Panc1 (cell line): Measurements from ENCODE around the gene PAFAH1B2.

ENCODE experiments used
- CTCF ChIP-seq: fragments of 450-650 bp; IDR thresholded peaks from 2 replicates; pipeline ENCODE4 v1.5.1; 2017; ENCODE audit warnings: mild to moderate bottlenecking
- POLR2AphosphoS5 ChIP-seq: IDR thresholded peaks from 2 replicates; pipeline ENCODE4 v1.6.1; 2012; ENCODE audit warnings: mild to moderate bottlenecking, low read depth, low read length, moderate library complexity
- REST ChIP-seq, 2 experiments: IDR thresholded peaks; 2 replicates each; pipeline ENCODE4 v1.6.1; 2011 to 2012; ENCODE audit warnings: low read depth in 2 of 2, control low read depth in 1 of 2, low read length in 1 of 2, mild to moderate bottlenecking in 1 of 2, moderate library complexity in 1 of 2; ENCODE audit not compliant: insufficient read depth in 1 of 2
- SIN3A ChIP-seq: IDR thresholded peaks from 2 replicates; pipeline ENCODE4 v1.6.1; 2012; ENCODE audit warnings: low read depth, mild to moderate bottlenecking, low read length, moderate library complexity, borderline replicate concordance; ENCODE audit not compliant: insufficient read depth
- TCF7L2 ChIP-seq: IDR thresholded peaks from 2 replicates; pipeline ENCODE4 v1.6.1; 2011; ENCODE audit warnings: mild to moderate bottlenecking, low read depth, low read length, inconsistent platforms

DNA sequence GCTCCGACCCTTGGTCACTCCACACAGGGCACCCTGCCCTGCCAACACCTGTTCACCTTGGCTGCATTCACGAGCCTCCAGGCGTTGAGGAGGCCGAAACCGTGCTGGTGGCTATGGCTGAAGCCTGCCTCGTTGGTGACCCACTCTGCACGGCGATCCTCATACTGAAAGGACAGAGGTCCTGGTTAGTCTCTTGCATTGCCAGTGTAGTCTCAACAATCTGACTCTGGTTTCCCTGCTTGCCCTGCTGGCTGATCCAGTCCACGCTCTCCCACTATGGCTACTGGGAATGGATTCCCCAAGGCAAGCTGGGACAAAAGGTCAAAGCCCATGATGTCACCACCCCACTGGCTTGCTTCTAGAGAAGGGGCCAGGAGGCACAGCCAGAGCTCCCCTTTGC, 74.9 kb downstream of the PAFAH1B2 start:
- TF ChIP-seq POLR2AphosphoS5 (no peak), CTCF (no peak), REST (IDR thresholded peaks at IDR 0.05; ENCODE audit: insufficient read depth in 1 of 2, low read depth in 2 of 2, low read length in 1 of 2) (no peak), SIN3A (no peak), TCF7L2 (no peak)
